HepG2 (cell line): ENCODE results near the gene YBX2. TPM values are rescaled to one million over a fixed set of nuclear protein-coding genes. Genes with fewer than 3 reads are reported as not detected.

Experiments used
- BHLHE40 ChIP-seq: IDR thresholded peaks from 2 replicates; pipeline ENCODE4 v1.6.1; 2011; ENCODE audit warnings: low read length, improper control_type of control experiment
- BRF2 ChIP-seq: sonication (generic); formaldehyde crosslinking; IDR thresholded peaks from 2 replicates; pipeline ENCODE4 v1.8.1; 2022; ENCODE audit warnings: mild to moderate bottlenecking, missing genetic modification reagents
- DNMT1 ChIP-seq: sonication (generic); formaldehyde crosslinking; IDR thresholded peaks from 2 replicates; pipeline ENCODE4 v1.5.1; 2020; ENCODE audit warnings: mild to moderate bottlenecking, missing genetic modification reagents
- FOSL1 ChIP-seq: sonication (generic); formaldehyde crosslinking; IDR thresholded peaks from 2 replicates; pipeline ENCODE4 v1.9.0; 2021; ENCODE audit warnings: missing genetic modification reagents, borderline replicate concordance
- HMGXB4 ChIP-seq, 2 experiments: sonication (generic) in 1 of 2; formaldehyde crosslinking in 1 of 2; IDR thresholded peaks; 2 replicates each; pipeline versions ENCODE4 v1.4.0 to v1.6.1; 2018 to 2020; ENCODE audit warnings: missing genetic modification reagents in 2 of 2, borderline replicate concordance in 1 of 2, low read depth in 1 of 2, mild to moderate bottlenecking in 1 of 2, missing biosample characterization in 1 of 2
- JDP2 ChIP-seq: sonication (generic); formaldehyde crosslinking; IDR thresholded peaks from 2 replicates; pipeline ENCODE4 v1.8.1; 2022; ENCODE audit warnings: missing genetic modification reagents, borderline replicate concordance
- LCORL ChIP-seq, 2 experiments: fragments of 450-650 bp in 1 of 2; sonication (generic) in 1 of 2; formaldehyde crosslinking in 1 of 2; IDR thresholded peaks; 2 replicates each; pipeline versions ENCODE4 v1.5.0 to v1.6.1; 2017 to 2020; ENCODE audit warnings: antibody characterized with exemption in 1 of 2, missing genetic modification reagents in 1 of 2
- MATR3 ChIP-seq: sonication (generic); formaldehyde crosslinking; IDR thresholded peaks from 2 replicates; pipeline ENCODE4 v1.4.0; 2020; ENCODE audit warnings: missing genetic modification reagents
- MLX ChIP-seq: IDR thresholded peaks from 2 replicates; pipeline ENCODE4 v1.6.1; 2016
- PHF8 ChIP-seq: sonication (generic); formaldehyde crosslinking; IDR thresholded peaks from 2 replicates; pipeline ENCODE4 v1.5.0; 2020; ENCODE audit warnings: missing genetic modification reagents
- SP5 ChIP-seq: IDR thresholded peaks from 2 replicates; pipeline ENCODE4 v1.6.1; 2016; ENCODE audit warnings: low read depth, borderline replicate concordance
- STAT6 ChIP-seq: sonication (generic); formaldehyde crosslinking; IDR thresholded peaks from 2 replicates; pipeline ENCODE4 v1.4.0; 2020; ENCODE audit warnings: missing genetic modification reagents, mild to moderate bottlenecking, borderline replicate concordance
- TOPORS ChIP-seq: sonication (generic); formaldehyde crosslinking; IDR thresholded peaks from 2 replicates; pipeline ENCODE4 v1.8.0; 2023; ENCODE audit warnings: mild to moderate bottlenecking, missing genetic modification reagents
- ZBTB21 ChIP-seq: sonication (generic); formaldehyde crosslinking; IDR thresholded peaks from 2 replicates; pipeline ENCODE4 v1.4.0; 2020; ENCODE audit warnings: missing genetic modification reagents
- ZBTB3 ChIP-seq: sonication (generic); formaldehyde crosslinking; IDR thresholded peaks from 2 replicates; pipeline ENCODE4 v1.4.0; 2020; ENCODE audit warnings: low read depth, mild to moderate bottlenecking, moderate library complexity, missing genetic modification reagents, borderline replicate concordance
- ZC3H4 ChIP-seq: sonication (generic); formaldehyde crosslinking; IDR thresholded peaks from 2 replicates; pipeline ENCODE4 v1.4.0; 2020; ENCODE audit warnings: missing genetic modification reagents, borderline replicate concordance
- ZNF234 ChIP-seq: sonication (generic); formaldehyde crosslinking; conservative IDR thresholded peaks from 2 replicates; pipeline ENCODE4 v1.5.1; 2020; ENCODE audit warnings: mild to moderate bottlenecking, missing genetic modification reagents
- ZNF337 ChIP-seq: sonication (generic); formaldehyde crosslinking; IDR thresholded peaks from 2 replicates; pipeline ENCODE4 v1.5.1; 2020; ENCODE audit warnings: missing genetic modification reagents, low read depth, mild to moderate bottlenecking, borderline replicate concordance
- ZNF496 ChIP-seq: sonication (generic); formaldehyde crosslinking; IDR thresholded peaks from 2 replicates; pipeline ENCODE4 v1.8.1; 2023; ENCODE audit warnings: mild to moderate bottlenecking, moderate library complexity, missing genetic modification reagents; ENCODE audit not compliant: insufficient replicate concordance
- ZNF703 ChIP-seq: sonication (generic); formaldehyde crosslinking; IDR thresholded peaks from 2 replicates; pipeline ENCODE4 v1.5.1; 2020; ENCODE audit warnings: missing genetic modification reagents, mild to moderate bottlenecking, moderate library complexity, borderline replicate concordance
- ZNF746 ChIP-seq: sonication (generic); formaldehyde crosslinking; IDR thresholded peaks from 2 replicates; pipeline ENCODE4 v1.8.0; 2022; ENCODE audit warnings: mild to moderate bottlenecking, missing genetic modification reagents
- ZNF768 ChIP-seq: sonication (generic); formaldehyde crosslinking; IDR thresholded peaks from 2 replicates; pipeline ENCODE4 v1.4.0; 2020; ENCODE audit warnings: missing genetic modification reagents
- polyA plus RNA-seq, 8 experiments: library from polyadenylated mRNA; depleted of rRNA in 3 of 8; stranded (reverse) in 7 of 8; unstranded in 1 of 8; fragments of >200 nt; fragmentation: Illumina TruSeq in 4 of 8; extraction: Trizol in 4 of 8; gene quantifications; 2 replicates each; pipeline versions ENCODE4 v1.2.1 to v1.2.3, GENCODE V29; 2011 to 2016; ENCODE audit warnings: low read depth in 4 of 8, missing spikeins in 1 of 8, mixed read lengths in 1 of 8; ENCODE audit not compliant: insufficient read depth in 1 of 8
- total RNA-seq, 5 experiments: library from RNA; depleted of rRNA; stranded (reverse); fragments of >200 nt; fragmentation: Illumina TruSeq; extraction: Trizol; gene quantifications; 2 replicates each; pipeline ENCODE4 v1.2.3, GENCODE V29; 2016; ENCODE audit warnings: low read depth in 1 of 5

Gene YBX2
- total and polyA plus RNA-seq, 2 of the 13 experiments (the other 11 are each of a cell fraction or from before 2014, with no cell fraction given) = 0.12 to 0.22 TPM

GRCh38 chr17:7241783-7242716, 52.4 kb downstream of the YBX2 start, which contains the start of gene GABARAP (continued):
- TF ChIP-seq ZNF337 (CRISPR knock-in tag) (no peak), ZNF496 (CRISPR knock-in tag) (no peak), MLX (CRISPR knock-in tag) (no peak), MATR3 (no peak), ZNF703 (CRISPR knock-in tag) (no peak), PHF8 (CRISPR knock-in tag) (peak; percentile 77), SP5 (CRISPR knock-in tag) (peak; percentile 65; the same call in 1 of the 2 replicates), ZNF234 (CRISPR knock-in tag) (no peak), TOPORS (CRISPR knock-in tag) (peak; percentile 34), STAT6 (no peak), ZNF746 (0 out of 2 replicates have a peak, but pooled peaks have one; percentile 29), HMGXB4 (CRISPR knock-in tag; IDR thresholded peaks at IDR 0.05; ENCODE audit: borderline replicate concordance in 1 of 2, low read depth in 1 of 2) (peak in 1 of 2 experiments; percentile 48; a peak in 1 of 4 replicates), ZBTB3 (CRISPR knock-in tag) (no peak), BHLHE40 (peak; percentile 23; the same call in 1 of the 2 replicates), ZC3H4 (CRISPR knock-in tag) (0 out of 2 replicates have a peak, but pooled peaks have one; percentile 6), ZNF768 (CRISPR knock-in tag) (peak; percentile 9; the same call in 1 of the 2 replicates), ZBTB21 (no peak), FOSL1 (no peak), BRF2 (CRISPR knock-in tag) (0 out of 2 replicates have a peak, but pooled peaks have one; percentile 15), DNMT1 (CRISPR knock-in tag) (no peak), JDP2 (CRISPR knock-in tag) (no peak; the same call in 1 of the 2 replicates), LCORL (IDR thresholded peaks at IDR 0.05) (no peak), LCORL (CRISPR knock-in tag; IDR thresholded peaks at IDR 0.05) (0 out of 2 replicates have a peak, but pooled peaks have one; percentile 48)
